ENCODE results near the gene AQP6.

Gene AQP6

GRCh38 chr12:49974677-49975317 is 2.0 kb downstream of the AQP6 start:
- TF ChIP-seq, protein P1, sequence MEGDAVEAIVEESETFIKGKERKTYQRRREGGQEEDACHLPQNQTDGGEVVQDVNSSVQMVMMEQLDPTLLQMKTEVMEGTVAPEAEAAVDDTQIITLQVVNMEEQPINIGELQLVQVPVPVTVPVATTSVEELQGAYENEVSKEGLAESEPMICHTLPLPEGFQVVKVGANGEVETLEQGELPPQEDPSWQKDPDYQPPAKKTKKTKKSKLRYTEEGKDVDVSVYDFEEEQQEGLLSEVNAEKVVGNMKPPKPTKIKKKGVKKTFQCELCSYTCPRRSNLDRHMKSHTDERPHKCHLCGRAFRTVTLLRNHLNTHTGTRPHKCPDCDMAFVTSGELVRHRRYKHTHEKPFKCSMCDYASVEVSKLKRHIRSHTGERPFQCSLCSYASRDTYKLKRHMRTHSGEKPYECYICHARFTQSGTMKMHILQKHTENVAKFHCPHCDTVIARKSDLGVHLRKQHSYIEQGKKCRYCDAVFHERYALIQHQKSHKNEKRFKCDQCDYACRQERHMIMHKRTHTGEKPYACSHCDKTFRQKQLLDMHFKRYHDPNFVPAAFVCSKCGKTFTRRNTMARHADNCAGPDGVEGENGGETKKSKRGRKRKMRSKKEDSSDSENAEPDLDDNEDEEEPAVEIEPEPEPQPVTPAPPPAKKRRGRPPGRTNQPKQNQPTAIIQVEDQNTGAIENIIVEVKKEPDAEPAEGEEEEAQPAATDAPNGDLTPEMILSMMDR (IDR thresholded peaks at IDR 0.05; ENCODE audit: low read depth, low read length) = no peak
- no peak overlapping the region for H3K4me3 ChIP-seq (replicated peaks in 1 of 2; ENCODE audit: low read depth in 2 of 2, low read length in 2 of 2)
- DNase-seq (ENCODE audit: low read depth in 2 of 2) = no peak

- TF ChIP-seq, protein P1 (IDR thresholded peaks at IDR 0.05; ENCODE audit: low read depth, low read length) = no peak
- DNase-seq (ENCODE audit: low read depth in 2 of 2) = no peak
- H3K4me3 ChIP-seq (replicated peaks in 1 of 2; ENCODE audit: low read depth in 2 of 2, low read length in 2 of 2) = no peak overlapping the region
These were observed 2.6 kb downstream of the AQP6 start for GRCh38 chr12:49975318-49975761.

DNA sequence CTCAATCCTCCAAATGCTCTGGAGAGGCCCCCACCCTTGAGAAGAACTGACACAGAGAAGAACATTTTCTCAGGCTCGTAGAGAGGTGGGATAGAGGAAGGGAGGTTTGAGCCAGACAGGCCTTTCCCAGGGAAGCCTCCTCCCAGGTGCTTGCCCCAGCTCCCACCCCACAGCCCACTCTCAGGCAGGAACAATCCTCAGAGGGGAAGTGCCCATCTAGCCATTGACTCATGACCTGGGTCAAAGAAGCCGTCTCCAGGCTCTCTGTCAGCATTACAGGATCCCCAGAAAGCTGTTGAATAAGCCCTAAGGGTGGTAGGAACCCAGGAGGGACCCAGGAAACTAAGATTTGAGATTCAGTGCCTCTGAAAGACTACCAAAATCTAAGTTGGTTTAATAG is 3.8 kb downstream of the AQP6 start:
- no peak for DNase-seq (ENCODE audit: low read depth in 2 of 2)
- no peak overlapping the region for H3K4me3 ChIP-seq (replicated peaks in 1 of 2; ENCODE audit: low read depth in 2 of 2, low read length in 2 of 2)
- TF ChIP-seq, protein P1 (IDR thresholded peaks at IDR 0.05; ENCODE audit: low read depth, low read length) = no peak

DNA sequence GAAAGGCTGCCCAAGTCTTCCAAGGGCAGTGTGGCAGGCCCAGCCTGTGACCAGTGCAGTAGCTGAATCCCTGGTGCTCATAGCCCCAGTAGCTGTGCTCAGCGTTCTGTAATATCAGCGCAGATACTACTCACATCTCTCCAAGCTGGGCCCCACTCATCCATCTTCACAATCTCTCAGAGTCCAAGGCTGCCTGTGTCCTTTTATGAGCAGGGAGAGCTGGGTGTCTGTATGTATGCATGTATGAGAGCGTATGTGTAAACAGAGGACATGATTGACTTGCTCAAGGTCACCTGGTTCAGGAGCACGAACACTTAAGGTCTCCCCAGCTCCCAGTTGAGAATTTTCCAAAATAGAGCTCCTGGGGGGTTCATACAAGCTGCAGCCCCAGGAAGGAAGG is 5.4 kb downstream of the AQP6 start:
- H3K4me3 ChIP-seq (replicated peaks in 1 of 2; ENCODE audit: low read depth in 2 of 2, low read length in 2 of 2) = no peak overlapping the region
- TF ChIP-seq, protein P1 (IDR thresholded peaks at IDR 0.05; ENCODE audit: low read depth, low read length) = no peak

GRCh38 chr12:49979016-49979586 is 6.4 kb downstream of the AQP6 start:
- DNase-seq (ENCODE audit: low read depth in 2 of 2) = no peak
- H3K4me3 ChIP-seq (replicated peaks in 1 of 2; ENCODE audit: low read depth in 2 of 2, low read length in 2 of 2) = no peak overlapping the region
- TF ChIP-seq, protein P1 (IDR thresholded peaks at IDR 0.05; ENCODE audit: low read depth, low read length) = no peak

More for the DNA sequence above, 5.4 kb downstream of the AQP6 start:
- DNase-seq (ENCODE audit: low read depth in 2 of 2) = no peak

DNA sequence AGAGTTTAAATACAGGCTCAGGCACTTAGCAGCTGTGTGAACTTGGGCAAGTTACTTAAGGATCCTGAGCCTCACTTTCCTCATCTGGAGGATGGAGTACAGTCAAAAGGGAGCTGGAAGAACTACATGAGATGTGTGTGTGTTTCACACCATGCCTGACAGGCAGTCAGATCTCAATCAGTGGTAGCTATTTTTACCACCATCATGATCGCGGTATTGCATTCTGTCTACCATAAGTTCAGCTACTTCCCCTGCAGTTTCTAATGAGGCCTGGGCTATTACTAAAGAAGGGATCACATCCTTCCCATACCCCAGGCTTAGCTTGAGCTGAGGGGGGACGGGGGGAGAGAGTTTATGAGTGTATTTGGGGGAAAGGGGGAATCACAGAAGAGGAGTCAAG is 7.0 kb downstream of the AQP6 start:
- no peak overlapping the region for H3K4me3 ChIP-seq (replicated peaks in 1 of 2; ENCODE audit: low read depth in 2 of 2, low read length in 2 of 2)
- TF ChIP-seq, protein P1 (IDR thresholded peaks at IDR 0.05; ENCODE audit: low read depth, low read length) = no peak
- no peak for DNase-seq (ENCODE audit: low read depth in 2 of 2)

All from cardiac fibroblast (primary cell).